Kasumi-1 (cell line): ENCODE results near the gene SZT2.
"Not testable (repeated sequence)": the region's sequence is repeated elsewhere in the genome, so short reads cannot be mapped to it uniquely, and the experiment has no call there.

Experiments used
- DNase-seq, 2 experiments: peaks; one replicate each; lab custom pipeline; 2025; lab: John Stamatoyannopoulos, UW

Gene SZT2

DNA sequence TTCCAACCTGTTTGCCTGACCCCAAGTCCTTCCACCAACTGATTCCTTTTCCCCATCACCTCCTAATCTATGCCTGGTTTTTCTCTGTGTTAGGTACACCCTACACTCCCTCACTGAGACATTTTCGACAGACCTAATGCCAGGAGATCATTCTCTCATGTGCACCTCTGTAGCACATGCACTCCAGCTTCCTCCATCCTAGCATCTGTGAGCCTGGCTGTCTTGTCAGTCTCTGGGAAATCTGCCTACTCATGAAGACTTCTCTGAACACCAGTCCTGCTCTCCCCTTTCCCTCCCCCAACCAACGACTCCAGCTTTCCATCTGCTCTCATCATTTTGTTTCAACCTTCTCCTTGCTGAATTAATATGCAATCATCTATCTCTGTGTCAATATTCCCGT is 1.1 kb upstream of the SZT2 start:
- DNase-seq: no peak

DNA sequence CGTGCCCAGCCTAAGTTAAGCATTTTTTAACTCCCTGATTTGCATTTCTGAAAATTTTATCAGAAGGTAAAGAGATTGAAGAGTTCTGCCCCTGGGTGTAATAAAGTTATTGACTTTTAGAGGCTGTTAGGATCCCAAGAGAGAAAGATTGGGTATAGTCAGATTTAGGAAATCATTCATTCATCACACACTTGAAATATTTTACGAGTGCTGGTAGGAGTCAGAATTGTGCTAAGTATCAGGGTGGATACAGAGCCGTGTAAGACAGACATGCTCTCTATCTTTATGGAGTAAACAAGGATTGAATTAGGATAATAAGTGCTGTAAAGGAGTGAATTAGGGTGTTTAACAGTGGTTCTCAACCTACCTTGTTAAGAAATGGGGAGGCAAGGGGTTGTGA is 3.0 kb downstream of the SZT2 start:
- DNase-seq: no peak

DNA sequence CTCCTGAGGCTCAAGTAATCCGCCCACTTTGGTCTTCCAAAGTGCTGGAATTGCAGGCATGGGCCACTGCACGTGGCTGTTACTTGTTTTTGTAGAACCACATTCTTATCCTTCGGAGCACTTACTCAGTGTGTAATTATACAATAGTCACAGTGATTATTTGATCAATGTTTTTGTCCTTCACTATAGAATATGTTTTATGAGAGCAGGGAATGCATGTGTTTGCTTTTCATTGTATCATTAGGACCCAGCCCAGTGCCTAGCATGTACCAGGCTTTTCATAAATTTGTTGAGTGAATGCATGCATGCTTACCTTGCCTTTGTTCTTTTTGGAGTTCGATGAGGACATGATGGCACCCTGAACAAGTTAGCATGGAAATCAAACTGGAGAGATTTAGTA is 5.8 kb downstream of the SZT2 start:
- DNase-seq: no peak

DNA sequence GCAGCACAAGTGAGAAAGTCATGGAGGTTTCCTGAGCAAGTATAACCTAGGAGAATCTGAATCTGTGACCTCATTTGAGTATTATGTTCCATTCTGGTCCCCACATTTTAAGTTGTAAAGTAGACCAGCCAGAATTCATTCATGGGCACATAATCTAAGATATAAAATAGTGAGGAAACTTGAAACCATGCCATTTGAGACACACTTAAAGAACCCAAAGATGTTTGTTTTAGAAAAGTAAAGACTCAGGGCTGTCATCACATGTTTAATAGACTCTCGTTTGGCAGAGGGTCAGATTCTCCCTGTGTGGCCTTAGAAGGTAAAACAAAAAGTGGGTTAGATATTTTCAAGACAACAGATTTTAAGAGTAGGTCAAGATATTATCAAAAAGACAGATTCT is 6.4 kb downstream of the SZT2 start:
- DNase-seq: no peak

DNA sequence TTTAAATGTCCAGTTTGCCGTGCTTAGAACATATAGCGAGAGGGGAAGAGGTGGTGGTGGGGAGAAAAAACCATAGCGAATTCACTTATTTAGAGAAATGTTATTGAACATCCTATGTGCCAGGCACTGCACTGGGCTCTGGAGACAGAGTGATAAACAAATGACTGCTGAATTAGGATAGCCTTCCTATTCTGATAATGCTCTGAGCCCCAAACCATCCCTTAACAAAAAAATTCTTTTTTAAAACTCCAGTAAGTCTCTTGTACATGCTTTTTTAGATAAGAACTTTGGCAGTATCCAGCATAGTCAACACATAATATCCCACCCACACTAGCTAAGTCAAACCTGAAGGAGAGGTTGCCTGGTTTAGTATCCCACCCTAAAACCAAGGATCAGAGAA is 8.5 kb downstream of the SZT2 start:
- no peak for DNase-seq

DNA sequence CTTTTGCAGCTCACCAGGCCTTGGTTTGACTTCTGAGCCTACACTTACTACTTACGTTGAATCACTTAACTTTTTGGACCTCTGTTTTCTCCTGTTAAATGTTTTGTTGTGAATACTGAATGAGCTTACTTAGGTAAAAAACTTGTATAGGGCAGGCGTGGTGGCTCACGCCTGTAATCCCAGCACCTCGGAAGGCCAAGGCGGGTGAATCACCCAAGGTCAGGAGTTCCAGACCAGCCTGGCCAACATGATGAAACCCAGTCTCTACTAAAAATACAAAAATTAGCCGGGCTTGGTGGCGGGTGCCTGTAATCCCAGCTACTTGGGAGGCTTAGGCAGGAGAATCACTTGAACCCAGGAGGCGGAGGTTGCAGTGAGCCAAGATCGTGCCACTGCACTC is 10.7 kb downstream of the SZT2 start:
- not testable (repeated sequence) for DNase-seq

DNA sequence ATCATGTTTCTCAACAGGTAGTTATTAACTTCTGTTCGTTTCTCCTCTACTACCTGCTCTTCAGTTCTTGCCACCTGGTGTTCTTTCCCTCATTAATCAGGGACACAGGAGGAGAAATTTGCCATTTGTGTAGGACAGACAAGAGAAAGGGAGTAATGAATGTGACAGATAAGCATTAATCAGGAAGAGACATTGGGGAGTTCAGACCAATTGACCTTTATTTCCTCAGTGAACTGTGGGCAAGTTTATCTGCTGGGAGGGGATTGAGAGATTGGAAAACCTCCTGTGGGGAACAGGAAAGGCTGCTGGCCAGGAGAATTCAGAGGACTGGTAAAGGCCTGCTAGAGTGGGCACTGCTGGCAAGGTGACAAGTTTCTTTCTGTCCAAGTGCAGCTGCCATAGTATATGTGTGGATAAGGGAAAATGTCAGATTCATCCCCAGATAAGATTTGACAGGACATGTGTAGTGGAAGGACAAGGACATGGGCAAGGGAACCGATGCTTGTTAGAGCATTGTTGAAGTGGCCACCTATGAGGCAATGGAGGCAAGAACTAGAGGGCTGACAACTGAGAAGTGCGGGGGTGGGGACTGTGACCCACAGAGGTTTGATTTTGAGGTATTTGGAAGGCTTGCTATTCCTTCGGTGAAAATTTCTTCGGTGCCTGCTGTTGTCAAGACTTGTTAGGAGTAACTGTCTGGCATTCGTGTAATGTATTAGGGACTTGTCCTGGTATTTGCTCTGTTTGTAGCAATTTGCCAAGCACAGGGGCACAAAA is 12.6 kb downstream of the SZT2 start:
- no peak for DNase-seq

DNA sequence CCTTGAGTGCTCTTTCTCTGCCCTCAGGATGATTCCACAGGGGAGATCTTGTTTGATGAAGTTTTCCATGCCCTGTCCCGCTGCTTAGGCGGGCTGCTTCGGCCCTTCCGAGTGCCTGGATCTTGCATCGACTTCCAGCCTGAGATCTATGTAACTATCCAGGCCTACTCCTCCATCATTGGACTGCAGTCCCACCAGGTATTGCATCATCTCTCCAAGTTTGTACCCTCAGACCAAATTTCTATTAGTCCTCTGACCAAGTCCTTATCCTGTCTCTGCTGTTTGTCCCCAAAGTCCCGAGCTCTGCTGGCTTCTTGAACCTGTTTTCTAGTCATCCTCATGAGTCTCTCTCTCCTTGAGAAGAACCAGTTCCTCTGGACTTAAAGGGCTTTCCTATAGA is 14.7 kb downstream of the SZT2 start:
- DNase-seq: no peak

DNA sequence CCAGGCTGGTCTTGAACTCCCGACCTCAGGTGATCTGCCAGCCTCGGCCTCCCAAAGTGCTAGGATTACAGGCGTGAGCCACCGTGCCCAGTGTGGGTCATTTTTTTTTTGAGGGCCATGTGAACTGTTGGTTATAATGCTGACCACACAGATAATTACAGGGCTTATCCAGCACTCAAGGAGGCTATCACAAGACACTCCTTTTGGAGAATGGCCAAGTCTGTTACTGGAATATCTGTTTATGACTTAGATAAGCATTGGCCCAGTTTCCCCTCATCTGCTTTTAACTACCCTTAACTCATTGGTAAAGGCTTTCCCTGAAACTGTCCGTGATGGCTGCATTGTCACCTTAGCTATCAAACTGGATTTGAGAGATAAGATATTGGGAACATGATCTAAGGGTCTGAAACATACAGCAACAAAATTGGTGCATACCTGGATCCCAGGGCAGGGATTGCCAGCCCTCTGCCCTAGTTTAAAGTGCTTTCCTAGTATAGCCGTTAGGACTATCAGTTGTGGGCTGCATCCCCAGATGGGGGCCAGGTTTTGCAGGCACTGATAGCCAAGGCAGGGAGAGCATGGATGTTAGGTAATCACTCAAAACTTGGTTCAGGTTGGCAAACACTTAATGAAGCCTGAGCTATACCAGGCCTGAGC is 15.6 kb downstream of the SZT2 start:
- DNase-seq: no peak

DNA sequence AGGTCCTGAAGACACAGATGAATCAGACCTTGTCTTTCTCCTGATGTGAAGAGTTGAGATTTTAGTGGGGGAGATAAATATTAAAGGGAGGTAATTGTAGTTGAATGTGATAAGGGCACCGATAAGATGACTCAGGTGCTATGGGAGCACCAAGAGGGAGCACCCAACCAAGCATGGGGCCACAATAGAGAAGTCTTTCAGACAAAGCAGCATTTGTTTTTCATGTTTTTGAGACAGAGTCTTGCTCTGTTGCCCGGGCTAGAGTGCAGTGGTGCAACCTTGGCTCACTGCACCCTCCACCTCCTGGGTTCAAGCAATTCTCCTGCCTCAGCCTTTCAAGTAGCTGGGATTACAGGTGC is 16.2 kb downstream of the SZT2 start:
- DNase-seq: no peak

DNA sequence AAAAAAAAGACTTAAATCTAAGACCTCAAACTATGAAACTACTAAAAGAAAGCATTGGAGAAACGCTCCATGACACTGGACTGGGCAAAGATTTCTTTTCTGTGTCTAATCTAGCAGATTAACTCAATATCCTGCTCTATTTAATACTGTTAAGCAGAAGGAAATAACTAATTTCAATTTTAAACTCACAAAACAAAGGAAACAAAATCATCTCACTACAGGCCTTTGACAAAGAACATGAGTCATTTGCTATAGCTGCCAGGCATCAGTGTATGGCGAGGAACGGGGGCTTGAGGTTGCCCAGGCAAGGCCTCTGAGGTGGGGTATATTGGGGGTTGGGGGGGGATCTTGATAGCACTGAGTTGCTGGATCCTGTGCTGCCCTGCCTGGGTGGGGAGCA is 20.9 kb downstream of the SZT2 start:
- DNase-seq: no peak

DNA sequence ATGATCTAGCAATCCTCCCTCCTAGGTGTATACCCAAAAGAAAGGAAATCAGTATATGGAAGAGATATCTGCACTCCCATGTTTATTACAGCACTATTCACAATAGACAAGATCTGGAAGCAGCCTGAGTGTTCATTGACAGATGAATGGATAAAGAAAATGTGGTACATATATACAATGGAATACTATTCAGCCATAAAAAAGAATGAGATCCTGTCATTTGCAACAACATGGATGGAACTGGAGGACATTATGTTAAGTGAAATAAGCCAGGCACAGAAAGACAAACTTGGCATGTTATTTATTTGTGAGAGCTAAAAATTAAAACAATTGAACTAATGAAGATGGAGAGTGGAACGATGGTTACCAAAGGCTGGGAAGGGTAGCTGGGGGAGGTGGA is 23.7 kb downstream of the SZT2 start:
- DNase-seq: not testable (repeated sequence)

DNA sequence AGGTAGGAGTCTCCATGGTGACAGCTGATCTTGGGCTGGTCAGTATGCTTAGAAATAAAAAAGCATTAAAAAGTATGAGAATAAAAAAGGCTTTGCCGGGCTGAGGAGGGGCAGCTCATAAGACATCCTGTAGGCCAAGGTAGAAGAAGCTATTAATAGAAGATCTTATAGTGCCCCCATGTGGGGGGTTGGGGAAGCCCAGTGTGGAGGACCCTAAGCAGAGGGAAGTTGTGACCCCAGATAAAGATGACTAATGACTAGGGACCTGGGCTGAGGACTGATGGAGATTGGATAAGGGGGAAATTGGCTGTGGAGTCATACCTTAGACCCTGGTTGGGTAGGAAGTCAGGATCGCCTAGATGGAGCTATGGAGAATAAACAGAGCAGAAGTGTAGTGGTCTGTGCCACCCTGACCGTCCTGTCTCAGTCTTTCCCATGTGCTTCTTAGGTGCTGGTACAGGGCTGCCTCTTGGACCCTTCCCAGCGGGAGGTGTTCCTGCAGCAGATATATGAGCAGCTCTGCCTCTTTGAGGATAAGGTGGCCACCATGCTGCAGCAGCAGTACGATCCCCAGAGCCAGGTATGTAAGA is 25.0 kb downstream of the SZT2 start:
- peak; percentile 71 to 82 for DNase-seq

DNA sequence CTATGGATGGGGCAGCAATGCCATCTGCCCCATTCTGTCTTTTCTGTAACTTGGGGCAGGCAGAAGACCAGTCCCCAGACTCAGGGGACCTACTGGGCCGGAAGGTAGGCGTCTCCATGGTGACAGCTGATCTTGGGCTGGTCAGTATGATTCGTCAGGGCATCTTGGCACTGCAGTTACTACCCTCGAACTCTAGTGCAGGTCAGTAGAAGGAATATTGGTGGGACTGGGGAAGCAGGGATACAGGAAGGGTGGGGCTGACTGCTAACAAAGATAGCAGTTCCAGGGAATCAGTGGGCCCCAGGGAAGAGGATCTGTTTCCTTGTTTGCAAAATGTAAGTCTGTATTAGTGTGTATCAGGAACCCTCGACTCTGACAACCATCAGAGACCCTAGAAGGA is 26.2 kb downstream of the SZT2 start:
- no peak for DNase-seq

DNA sequence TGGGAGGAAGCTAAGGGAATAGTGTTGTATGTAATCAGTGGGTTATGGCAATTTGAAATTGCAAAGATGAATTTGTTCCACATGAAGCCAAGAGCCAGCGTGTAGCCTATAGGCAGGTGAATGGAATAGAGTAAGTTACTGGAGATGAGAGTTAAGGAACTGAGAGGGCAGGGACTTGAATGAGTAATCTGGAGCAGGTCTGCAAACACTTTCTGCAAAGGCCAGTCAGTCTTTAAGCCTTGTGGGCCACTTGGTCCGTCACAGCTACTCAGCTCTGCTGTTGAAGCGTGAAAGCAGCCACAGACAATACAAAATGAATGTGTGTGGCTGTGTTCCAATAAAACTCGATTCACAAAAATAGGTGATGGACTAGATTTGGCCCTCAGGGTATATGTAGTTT is 29.2 kb downstream of the SZT2 start:
- DNase-seq: no peak

DNA sequence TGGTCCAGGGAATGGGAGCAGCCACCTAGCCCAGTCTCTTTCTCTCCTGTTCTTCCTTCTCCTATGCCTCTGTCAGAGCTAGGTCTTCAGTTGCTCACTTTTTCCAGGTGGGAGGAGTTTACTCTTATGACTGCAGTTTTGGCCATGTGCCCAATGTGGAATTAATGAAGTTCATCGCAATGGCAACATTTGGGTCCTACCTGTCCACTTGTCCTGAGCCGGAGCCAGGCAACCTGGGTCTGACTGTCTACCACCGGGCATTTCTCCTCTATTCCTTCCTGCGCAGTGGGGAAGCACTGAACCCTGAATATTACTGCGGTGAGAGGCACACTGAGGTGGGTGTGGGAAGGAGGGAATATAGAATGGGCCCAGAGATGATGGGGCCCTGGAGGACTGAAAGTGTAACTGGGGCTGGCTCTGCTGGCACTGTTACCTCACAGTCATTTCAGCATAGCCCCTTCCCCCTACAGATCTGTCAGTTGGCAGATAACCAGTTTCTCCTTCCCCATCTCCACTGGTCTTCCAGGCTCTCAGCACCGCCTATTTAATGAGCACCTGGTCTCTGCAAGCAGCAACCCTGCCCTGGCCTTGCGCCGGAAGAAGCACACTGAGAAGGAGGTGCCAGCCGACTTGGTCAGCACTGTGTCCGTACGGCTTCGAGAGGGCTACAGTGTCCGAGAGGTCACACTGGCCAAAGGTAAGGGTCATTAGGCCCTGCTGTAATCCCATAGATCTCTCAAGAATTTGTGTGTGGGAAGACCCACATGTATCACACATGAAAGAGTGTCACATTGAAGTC is 30.1 kb downstream of the SZT2 start:
- DNase-seq: no peak

DNA sequence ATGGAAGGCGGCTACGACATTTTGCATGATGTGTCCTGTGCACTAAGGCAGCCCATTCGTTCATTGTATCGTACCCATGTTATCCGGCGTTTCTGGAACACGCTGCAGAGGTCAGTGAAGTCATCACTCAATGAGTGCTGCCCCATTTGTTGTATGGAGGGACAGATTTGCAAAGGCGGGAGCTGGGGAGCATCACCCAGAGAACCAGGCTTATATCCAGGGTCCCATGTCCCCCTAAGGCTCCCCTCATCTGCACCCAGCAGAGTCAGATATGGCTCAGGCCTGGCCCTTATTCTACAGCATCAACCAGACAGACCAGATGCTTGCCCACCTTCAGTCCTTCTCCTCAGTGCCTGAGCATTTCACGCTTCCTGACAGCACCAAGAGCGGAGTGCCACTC is 31.2 kb downstream of the SZT2 start:
- no peak for DNase-seq

DNA sequence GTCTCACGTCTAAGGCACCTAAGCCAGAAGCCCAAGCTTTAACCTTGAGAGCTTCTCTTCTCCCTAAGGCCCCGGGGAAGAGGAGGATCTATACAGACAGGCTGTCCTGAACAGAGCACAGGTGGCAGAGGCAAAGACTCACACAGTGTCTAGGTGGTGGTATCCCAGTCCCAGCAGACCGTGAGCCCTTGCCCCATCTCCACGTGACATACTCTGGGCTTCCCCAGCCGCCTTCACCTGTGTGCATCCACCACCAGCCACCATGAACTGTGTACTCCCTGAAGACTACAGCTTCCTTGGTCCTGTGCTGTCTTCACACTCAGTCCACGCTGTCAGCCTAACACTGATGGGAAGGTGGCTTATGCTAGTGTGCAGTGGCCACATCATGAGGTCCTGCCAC is 31.7 kb downstream of the SZT2 start:
- DNase-seq: no peak

DNA sequence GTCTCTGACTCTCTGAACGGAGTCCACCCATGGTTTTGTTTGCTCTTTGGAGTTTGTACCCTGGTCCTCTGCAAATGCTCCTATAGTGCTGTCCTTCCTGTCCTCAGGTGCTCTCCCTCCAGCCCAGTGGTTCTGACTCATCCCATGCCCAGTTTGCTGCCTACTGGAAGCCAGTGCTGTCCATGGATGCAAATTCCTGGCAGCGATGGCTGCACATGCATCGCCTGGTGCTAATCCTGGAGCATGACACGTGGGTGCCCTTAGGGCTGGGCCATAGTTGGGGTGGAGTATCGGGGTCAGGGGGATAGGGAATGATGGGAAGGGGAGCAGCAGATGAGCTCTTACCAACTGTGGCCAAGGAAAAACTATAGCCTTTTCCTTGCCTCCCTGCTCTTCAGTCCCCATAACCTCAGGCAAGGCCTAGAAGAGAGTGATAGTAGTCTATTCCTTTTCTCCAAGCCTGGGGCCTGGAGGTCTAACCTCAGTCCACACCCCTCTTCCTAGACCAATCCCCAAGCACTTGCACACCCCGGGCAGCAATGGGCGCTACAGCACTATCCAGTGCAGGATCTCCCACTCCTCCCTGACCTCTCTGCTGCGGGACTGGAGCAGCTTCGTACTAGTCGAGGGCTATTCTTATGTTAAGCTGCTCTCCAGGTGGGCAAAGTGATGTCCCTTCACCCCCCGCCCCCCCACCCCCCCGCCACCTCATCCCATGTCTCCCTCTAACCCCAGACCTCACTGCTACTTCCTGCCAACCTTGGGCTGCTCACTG is 32.5 kb downstream of the SZT2 start:
- DNase-seq: no peak

DNA sequence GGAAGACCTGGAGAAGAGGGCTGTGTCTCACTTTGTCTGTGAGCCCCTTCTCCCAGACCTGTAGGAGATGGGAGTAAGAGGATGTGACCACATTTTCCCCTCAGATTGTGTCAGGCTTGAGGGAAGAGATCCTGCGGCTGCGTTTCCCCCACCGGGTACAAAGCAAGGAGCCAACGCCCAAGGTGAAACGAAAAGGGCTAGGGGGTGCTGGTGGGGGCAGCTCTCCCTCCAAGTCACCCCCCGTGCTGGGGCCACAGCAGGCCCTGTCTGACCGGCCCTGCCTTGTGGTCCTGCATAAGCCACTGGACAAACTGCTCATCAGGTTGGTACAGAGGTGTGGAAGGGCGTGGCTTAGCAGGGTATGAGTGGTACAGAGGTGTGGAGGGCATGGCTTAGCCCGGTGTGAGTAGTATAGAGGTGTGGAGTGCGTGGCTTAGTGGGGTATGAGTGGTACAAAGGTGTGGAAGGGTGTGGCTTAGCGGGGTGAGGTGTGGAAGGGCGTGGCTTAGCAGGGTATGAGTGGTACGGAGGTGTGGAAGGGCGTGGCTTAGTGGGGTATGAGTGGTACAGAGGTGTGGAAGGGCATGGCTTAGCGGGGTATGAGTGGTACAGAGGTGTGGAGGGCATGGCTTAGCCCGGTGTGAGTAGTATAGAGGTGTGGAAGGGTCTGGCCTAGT is 33.4 kb downstream of the SZT2 start:
- no peak for DNase-seq
